GM23338 (cell line): ENCODE measurements around the gene CDH4. TPM values are rescaled to one million over a fixed set of nuclear protein-coding genes. Genes with fewer than 3 reads are reported as not detected.

Experiments used
- ATAC-seq: fragments of 200-7000 bp; cut with Tn5 transposase; 3 replicates; pipeline ENCODE4 v1.9.1; 2020
- DNase-seq: peaks from one replicate; pipeline ENCODE4 v3.0.0-alpha.2; 2015; ENCODE audit warnings: low spot score
- H2AFZ ChIP-seq: fragments of 200-600 bp; sonication (generic); 2 replicates; pipeline ENCODE4 v1.8.0; 2016; ENCODE audit warnings: antibody characterized with exemption, mild to moderate bottlenecking, moderate library complexity
- H3F3A ChIP-seq: fragments of 200-600 bp; sonication (generic); replicated peaks from 2 replicates; pipeline ENCODE4 v1.8.0; 2017; ENCODE audit warnings: antibody characterized with exemption, mixed run types, low read depth
- H3K27ac ChIP-seq: fragments of 200-600 bp; sonication (generic); 2 replicates; pipeline ENCODE4 v1.6.1; 2016; ENCODE audit warnings: low read depth
- H3K27me3 ChIP-seq: fragments of 200-600 bp; sonication (generic); 2 replicates; pipeline ENCODE4 v1.8.0; 2016; ENCODE audit warnings: mild to moderate bottlenecking, mixed run types, moderate library complexity; ENCODE audit not compliant: insufficient read depth
- H3K36me3 ChIP-seq: fragments of 200-600 bp; sonication (generic); 2 replicates; pipeline ENCODE4 v1.8.0; 2016; ENCODE audit warnings: mild to moderate bottlenecking; ENCODE audit not compliant: insufficient read depth
- H3K4me1 ChIP-seq: fragments of 200-600 bp; sonication (generic); 2 replicates; pipeline ENCODE4 v1.8.0; 2016; ENCODE audit warnings: mild to moderate bottlenecking, moderate library complexity; ENCODE audit not compliant: insufficient read depth
- H3K4me2 ChIP-seq: fragments of 200-600 bp; sonication (generic); 2 replicates; pipeline ENCODE4 v1.7.1; 2017; ENCODE audit warnings: mixed run types
- H3K4me3 ChIP-seq: fragments of 200-600 bp; sonication (generic); 2 replicates; pipeline ENCODE4 v1.6.1; 2016; ENCODE audit warnings: mixed run types
- H3K79me2 ChIP-seq: fragments of 200-600 bp; sonication (generic); replicated peaks from 2 replicates; pipeline ENCODE4 v1.8.0; 2017; ENCODE audit warnings: mild to moderate bottlenecking; ENCODE audit not compliant: insufficient read depth
- H3K9me2 ChIP-seq: fragments of 200-600 bp; sonication (generic); 2 replicates; pipeline ENCODE4 v1.8.0; 2017; ENCODE audit not compliant: insufficient read depth
- H4K20me1 ChIP-seq: fragments of 200-600 bp; sonication (generic); replicated peaks from 2 replicates; pipeline ENCODE4 v1.8.0; 2017; ENCODE audit warnings: mild to moderate bottlenecking; ENCODE audit not compliant: insufficient read depth
- H3K27ac Mint-ChIP-seq: 2 replicates; pipeline ENCODE4 v1.8.0; 2020; ENCODE audit warnings: inconsistent platforms, mild to moderate bottlenecking, moderate library complexity, mixed read lengths
- H3K27me3 Mint-ChIP-seq: 3 replicates; pipeline ENCODE4 v1.8.0; 2022; ENCODE audit warnings: low read depth, mild to moderate bottlenecking, moderate library complexity, mixed read lengths, inconsistent platforms; ENCODE audit not compliant: insufficient read depth, poor library complexity
- H3K36me3 Mint-ChIP-seq: 3 replicates; pipeline ENCODE4 v1.8.0; 2021; ENCODE audit warnings: low read depth, mild to moderate bottlenecking, inconsistent platforms, moderate library complexity, mixed read lengths
- H3K4me1 Mint-ChIP-seq: 3 replicates; pipeline ENCODE4 v1.8.0; 2020; ENCODE audit warnings: mild to moderate bottlenecking, inconsistent platforms, mixed read lengths
- H3K4me3 Mint-ChIP-seq: 3 replicates; pipeline ENCODE4 v1.8.0; 2021; ENCODE audit warnings: moderate library complexity, mild to moderate bottlenecking, inconsistent platforms, mixed read lengths
- H3K9me3 Mint-ChIP-seq: 3 replicates; pipeline ENCODE4 v1.8.0; 2020; ENCODE audit warnings: moderate library complexity, mild to moderate bottlenecking, inconsistent platforms, mixed read lengths
- CREB1 ChIP-seq: fragments of 250-450 bp; sonication (Bioruptor Pico); IDR thresholded peaks from 2 replicates; pipeline ENCODE4 v1.5.0; 2020; ENCODE audit warnings: low read depth, mild to moderate bottlenecking, moderate library complexity
- EZH2 ChIP-seq: fragments of 200-600 bp; sonication (generic); IDR thresholded peaks from one replicate; pipeline ENCODE4 v1.8.0; 2017; ENCODE audit warnings: antibody characterized with exemption, mild to moderate bottlenecking, low read depth; ENCODE audit not compliant: unreplicated experiment
- EZH2phosphoT487 ChIP-seq: fragments of 200-600 bp; sonication (generic); IDR thresholded peaks from one replicate; pipeline ENCODE4 v1.8.1; 2018; ENCODE audit warnings: antibody characterized with exemption; ENCODE audit not compliant: unreplicated experiment
- JUNB ChIP-seq: IDR thresholded peaks from one replicate; pipeline ENCODE4 v1.6.1; 2016; ENCODE audit warnings: antibody characterized with exemption; ENCODE audit not compliant: unreplicated experiment
- NANOG ChIP-seq: IDR thresholded peaks from 2 replicates; pipeline ENCODE4 v1.6.1; 2016; ENCODE audit warnings: antibody characterized with exemption, borderline replicate concordance
- ZNF114 ChIP-seq: fragments of 250-450 bp; sonication (Bioruptor Pico); IDR thresholded peaks from 2 replicates; pipeline ENCODE4 v1.5.0; 2020; ENCODE audit warnings: mild to moderate bottlenecking, moderate library complexity
- ZNF331 ChIP-seq: fragments of 250-450 bp; sonication (Bioruptor Pico); IDR thresholded peaks from 2 replicates; pipeline ENCODE4 v1.5.0; 2020; ENCODE audit warnings: low read depth, mild to moderate bottlenecking, moderate library complexity
- polyA plus RNA-seq: library from polyadenylated mRNA; unstranded; fragments of >200 nt; fragmentation: Nextera tagmentation; extraction: Ambion mirVana; gene quantifications from 2 replicates; pipeline ENCODE4 v1.2.1, GENCODE V29; 2016
- total RNA-seq: library from RNA; depleted of rRNA; stranded (reverse); fragments of >200 nt; shearing (Covaris generic); gene quantifications from 2 replicates; pipeline ENCODE4 v1.2.3, GENCODE V29; 2014
- TF ChIP-seq, protein P1 (sequence below): IDR thresholded peaks from one replicate; pipeline ENCODE4 v1.6.1; 2018; ENCODE audit warnings: antibody characterized with exemption; ENCODE audit not compliant: unreplicated experiment
- TF ChIP-seq, protein P2 (sequence below), 2 experiments: fragments of 200-600 bp in 1 of 2; sonication (generic) in 1 of 2; conservative IDR thresholded peaks; 2 replicates each; pipeline versions ENCODE4 v1.5.1 to v1.6.1; 2016 to 2017; ENCODE audit warnings: antibody characterized with exemption in 2 of 2, low read depth in 2 of 2, mild to moderate bottlenecking in 2 of 2, moderate library complexity in 1 of 2

The CDH4 gene
- total and polyA plus RNA-seq, 2 experiments from 2014 or later: 1.2 to 4.2 TPM

DNA sequence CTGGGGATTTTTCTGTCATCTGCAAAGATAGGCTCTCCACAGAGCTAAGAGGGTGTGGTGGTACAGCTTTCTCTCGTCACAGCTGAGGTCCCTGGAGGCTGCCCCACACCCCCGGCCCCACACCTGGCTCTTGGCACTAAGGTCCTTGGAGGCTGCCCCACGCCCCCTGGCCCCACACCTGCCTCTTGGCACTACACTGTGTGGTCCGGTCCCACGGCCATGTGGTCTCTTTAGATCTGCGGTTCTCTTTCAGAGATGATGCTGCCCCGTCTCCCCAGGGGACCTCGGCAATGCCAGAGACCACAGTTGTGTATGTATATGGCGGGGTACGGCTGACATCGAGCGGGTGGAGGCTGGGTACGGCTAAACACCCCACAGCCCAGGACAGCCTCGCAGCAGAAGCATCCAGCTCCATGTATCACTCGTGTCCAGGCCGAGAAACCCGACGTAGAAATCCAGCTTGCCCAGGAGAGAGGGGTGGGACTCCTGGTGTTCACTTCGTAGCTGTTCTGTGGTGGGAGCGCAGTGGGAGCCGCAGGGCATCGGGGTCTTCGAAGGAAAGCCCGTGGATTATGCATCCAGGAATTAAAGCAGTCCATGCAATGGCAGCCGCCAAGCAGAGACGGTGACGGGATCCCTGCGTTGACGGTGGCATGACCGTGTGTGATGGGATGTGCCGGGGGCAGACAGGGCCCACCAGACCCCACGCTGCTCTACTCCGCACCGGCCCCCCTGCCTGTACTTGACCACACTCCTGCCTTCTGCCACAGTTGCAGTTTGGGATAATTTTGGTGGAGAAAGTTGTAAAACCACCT, 292.1 kb downstream of the CDH4 start:
- H3K4me2 ChIP-seq: no peak overlapping the region
- H3K36me3 ChIP-seq: no peaks in the 10 kb centered on the region
- no peaks in the 10 kb centered on the region for H4K20me1 ChIP-seq
- TF ChIP-seq, protein P1, sequence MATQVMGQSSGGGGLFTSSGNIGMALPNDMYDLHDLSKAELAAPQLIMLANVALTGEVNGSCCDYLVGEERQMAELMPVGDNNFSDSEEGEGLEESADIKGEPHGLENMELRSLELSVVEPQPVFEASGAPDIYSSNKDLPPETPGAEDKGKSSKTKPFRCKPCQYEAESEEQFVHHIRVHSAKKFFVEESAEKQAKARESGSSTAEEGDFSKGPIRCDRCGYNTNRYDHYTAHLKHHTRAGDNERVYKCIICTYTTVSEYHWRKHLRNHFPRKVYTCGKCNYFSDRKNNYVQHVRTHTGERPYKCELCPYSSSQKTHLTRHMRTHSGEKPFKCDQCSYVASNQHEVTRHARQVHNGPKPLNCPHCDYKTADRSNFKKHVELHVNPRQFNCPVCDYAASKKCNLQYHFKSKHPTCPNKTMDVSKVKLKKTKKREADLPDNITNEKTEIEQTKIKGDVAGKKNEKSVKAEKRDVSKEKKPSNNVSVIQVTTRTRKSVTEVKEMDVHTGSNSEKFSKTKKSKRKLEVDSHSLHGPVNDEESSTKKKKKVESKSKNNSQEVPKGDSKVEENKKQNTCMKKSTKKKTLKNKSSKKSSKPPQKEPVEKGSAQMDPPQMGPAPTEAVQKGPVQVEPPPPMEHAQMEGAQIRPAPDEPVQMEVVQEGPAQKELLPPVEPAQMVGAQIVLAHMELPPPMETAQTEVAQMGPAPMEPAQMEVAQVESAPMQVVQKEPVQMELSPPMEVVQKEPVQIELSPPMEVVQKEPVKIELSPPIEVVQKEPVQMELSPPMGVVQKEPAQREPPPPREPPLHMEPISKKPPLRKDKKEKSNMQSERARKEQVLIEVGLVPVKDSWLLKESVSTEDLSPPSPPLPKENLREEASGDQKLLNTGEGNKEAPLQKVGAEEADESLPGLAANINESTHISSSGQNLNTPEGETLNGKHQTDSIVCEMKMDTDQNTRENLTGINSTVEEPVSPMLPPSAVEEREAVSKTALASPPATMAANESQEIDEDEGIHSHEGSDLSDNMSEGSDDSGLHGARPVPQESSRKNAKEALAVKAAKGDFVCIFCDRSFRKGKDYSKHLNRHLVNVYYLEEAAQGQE: no peak
- TF ChIP-seq EZH2 (no peak), ZNF331 (CRISPR knock-in tag) (no peak), CREB1 (CRISPR knock-in tag) (no peak), NANOG (no peak), EZH2phosphoT487 (no peak), ZNF114 (CRISPR knock-in tag) (no peak), JUNB (no peak)
- TF ChIP-seq, protein P2, sequence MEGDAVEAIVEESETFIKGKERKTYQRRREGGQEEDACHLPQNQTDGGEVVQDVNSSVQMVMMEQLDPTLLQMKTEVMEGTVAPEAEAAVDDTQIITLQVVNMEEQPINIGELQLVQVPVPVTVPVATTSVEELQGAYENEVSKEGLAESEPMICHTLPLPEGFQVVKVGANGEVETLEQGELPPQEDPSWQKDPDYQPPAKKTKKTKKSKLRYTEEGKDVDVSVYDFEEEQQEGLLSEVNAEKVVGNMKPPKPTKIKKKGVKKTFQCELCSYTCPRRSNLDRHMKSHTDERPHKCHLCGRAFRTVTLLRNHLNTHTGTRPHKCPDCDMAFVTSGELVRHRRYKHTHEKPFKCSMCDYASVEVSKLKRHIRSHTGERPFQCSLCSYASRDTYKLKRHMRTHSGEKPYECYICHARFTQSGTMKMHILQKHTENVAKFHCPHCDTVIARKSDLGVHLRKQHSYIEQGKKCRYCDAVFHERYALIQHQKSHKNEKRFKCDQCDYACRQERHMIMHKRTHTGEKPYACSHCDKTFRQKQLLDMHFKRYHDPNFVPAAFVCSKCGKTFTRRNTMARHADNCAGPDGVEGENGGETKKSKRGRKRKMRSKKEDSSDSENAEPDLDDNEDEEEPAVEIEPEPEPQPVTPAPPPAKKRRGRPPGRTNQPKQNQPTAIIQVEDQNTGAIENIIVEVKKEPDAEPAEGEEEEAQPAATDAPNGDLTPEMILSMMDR (conservative IDR thresholded peaks at IDR 0.05; ENCODE audit: low read depth in 2 of 2): no peak
- H3K4me1 ChIP-seq: no peaks in the 10 kb centered on the region
- no peaks in the 10 kb centered on the region for H3K79me2 ChIP-seq
- no peaks in the 10 kb centered on the region for H3F3A ChIP-seq
- Mint-ChIP-seq H3K4me3 (no peak overlapping the region), H3K27ac (no peak overlapping the region), H3K9me3 (no peaks in the 10 kb centered on the region), H3K4me1 (no peaks in the 10 kb centered on the region), H3K27me3 (peaks cover 24% of the 10 kb centered on the region), H3K36me3 (no peaks in the 10 kb centered on the region)
- H3K9me2 ChIP-seq: no peaks in the 10 kb centered on the region
- no peaks in the 10 kb centered on the region for H3K27me3 ChIP-seq
- no peak for ATAC-seq
- no peak overlapping the region for H2AFZ ChIP-seq
- no peak overlapping the region for H3K4me3 ChIP-seq
- no peak overlapping the region for H3K27ac ChIP-seq
- no peak for DNase-seq
